Measurements from ENCODE around the gene MPHOSPH6.

DNA sequence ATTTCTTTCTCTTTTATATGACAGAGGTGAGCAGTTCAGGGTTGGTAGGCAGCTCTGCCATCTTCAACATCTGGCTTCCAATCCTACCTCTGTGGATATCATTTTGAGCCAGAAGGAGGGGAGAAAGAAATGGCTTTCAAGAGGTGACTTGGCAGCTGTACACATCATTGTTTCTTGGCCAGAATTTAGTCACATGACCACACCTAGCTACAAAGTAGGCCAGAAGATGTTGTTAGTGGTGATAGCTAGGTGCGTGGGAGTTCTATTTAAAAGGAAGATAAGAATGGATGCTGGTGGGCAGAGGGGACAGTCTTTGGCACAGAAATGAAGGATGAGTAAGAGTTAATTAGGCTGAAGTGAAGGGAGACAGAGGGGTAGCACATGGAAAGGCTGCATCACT is 29.2 kb upstream of the MPHOSPH6 start:
- TF ChIP-seq SMC3 (IDR thresholded peaks at IDR 0.05; ENCODE audit: low read depth, low read length) = no peak
- TF ChIP-seq YY1 (IDR thresholded peaks at IDR 0.05; ENCODE audit: low read depth) = no peak

Measured in SK-N-SH (cell line).